ENCODE measurements around the gene EMC8.

- TF ChIP-seq GATA3 (IDR thresholded peaks at IDR 0.05; ENCODE audit: low read depth, low read length): no peak
- no peak for TF ChIP-seq GATA2 (IDR thresholded peaks at IDR 0.05; ENCODE audit: low read depth, low read length)
These were observed 13.7 kb upstream of the EMC8 start for GRCh38 chr16:85812811-85813700.
